ENCODE measurements around the gene CD96.
"Not testable (repeated sequence)": the region's sequence is repeated elsewhere in the genome, so short reads cannot be mapped to it uniquely, and the experiment has no call there.

CD96 gene

GRCh38 chr3:111541911-111542483 lies at the start of gene CD96:
TSS of gene CD96 (plus strand) at chr3:111542197. CDS start at chr3:111542249, 52 bp downstream.
- no peak for DNase-seq

GRCh38 chr3:111493276-111493675 lies 48.7 kb upstream of the CD96 start:
- DNase-seq, result no peak

- no peak for DNase-seq
These were observed 45.0 kb upstream of the CD96 start for GRCh38 chr3:111496894-111497559.

GRCh38 chr3:111498022-111498421 lies 44.0 kb upstream of the CD96 start:
- DNase-seq, result no peak

- DNase-seq, result no peak
These were observed 35.6 kb upstream of the CD96 start for GRCh38 chr3:111506435-111506834.

GRCh38 chr3:111509308-111509707 lies 32.7 kb upstream of the CD96 start:
- no peak for DNase-seq

GRCh38 chr3:111517801-111518200 lies 24.2 kb upstream of the CD96 start:
- DNase-seq, result no peak

- DNase-seq, result no peak
These were observed 22.7 kb upstream of the CD96 start for GRCh38 chr3:111519178-111519855.

GRCh38 chr3:111521891-111522290 lies 20.1 kb upstream of the CD96 start:
- no peak for DNase-seq

GRCh38 chr3:111524486-111524885 lies 17.5 kb upstream of the CD96 start:
- not testable (repeated sequence) for DNase-seq

GRCh38 chr3:111531446-111531845 lies 10.6 kb upstream of the CD96 start:
- no peak for DNase-seq

GRCh38 chr3:111534701-111535100 lies 7.3 kb upstream of the CD96 start:
- DNase-seq, result no peak

GRCh38 chr3:111538111-111538510 lies 3.9 kb upstream of the CD96 start:
- no peak for DNase-seq

- DNase-seq, result no peak
These were observed 3.3 kb upstream of the CD96 start for GRCh38 chr3:111538681-111539083.

GRCh38 chr3:111539351-111540331 lies 2.4 kb upstream of the CD96 start:
- no peak for DNase-seq

GRCh38 chr3:111541391-111541790 lies 606 bp upstream of the CD96 start:
- DNase-seq, result no peak

GRCh38 chr3:111542611-111543300 lies 759 bp downstream of the CD96 start:
- no peak for DNase-seq

- no peak for DNase-seq
These were observed 3.4 kb downstream of the CD96 start for GRCh38 chr3:111545349-111545748.

GRCh38 chr3:111547631-111548030 lies 5.6 kb downstream of the CD96 start:
- DNase-seq, result no peak

GRCh38 chr3:111548092-111548491 lies 6.1 kb downstream of the CD96 start:
- no peak for DNase-seq

GRCh38 chr3:111548756-111549155 lies 6.8 kb downstream of the CD96 start:
- DNase-seq, result no peak

- DNase-seq, result not testable (repeated sequence)
These were observed 19.9 kb downstream of the CD96 start for GRCh38 chr3:111561902-111562301.

Data from NCI-H1048 (cell line).